H1 (cell line): ENCODE data around the gene BBS1. TPM values are rescaled to one million over a fixed set of nuclear protein-coding genes. Genes with fewer than 3 reads are reported as not detected.

Experiments used
- BACH1 ChIP-seq: IDR thresholded peaks from 2 replicates; pipeline ENCODE4 v1.6.1; 2012; ENCODE audit warnings: low read length, improper control_type of control experiment
- CHD2 ChIP-seq: IDR thresholded peaks from 2 replicates; pipeline ENCODE4 v1.6.1; 2012; ENCODE audit warnings: low read length, improper control_type of control experiment
- EP300 ChIP-seq, 2 experiments: IDR thresholded peaks; 1 replicate in 1 of 2; 2 replicates in 1 of 2; pipeline ENCODE4 v1.6.1; 2011 to 2012; ENCODE audit warnings: low read depth in 2 of 2, low read length in 2 of 2, mild to moderate bottlenecking in 2 of 2, borderline replicate concordance in 1 of 2, inconsistent platforms in 1 of 2, moderate library complexity in 1 of 2
- GTF2F1 ChIP-seq: IDR thresholded peaks from 2 replicates; pipeline ENCODE4 v1.6.1; 2012; ENCODE audit warnings: low read depth, low read length, improper control_type of control experiment, borderline replicate concordance
- RAD21 ChIP-seq, 2 experiments: IDR thresholded peaks in 1 of 2; conservative IDR thresholded peaks in 1 of 2; 2 replicates each; pipeline ENCODE4 v1.6.1; 2011; ENCODE audit warnings: low read depth in 2 of 2, low read length in 2 of 2, improper control_type of control experiment in 1 of 2, inconsistent platforms in 1 of 2, mild to moderate bottlenecking in 1 of 2, moderate library complexity in 1 of 2
- SIN3A ChIP-seq, 2 experiments: IDR thresholded peaks in 1 of 2; conservative IDR thresholded peaks in 1 of 2; 2 replicates each; pipeline ENCODE4 v1.6.1; 2011 to 2012; ENCODE audit warnings: low read length in 2 of 2, improper control_type of control experiment in 1 of 2, low read depth in 1 of 2, mild to moderate bottlenecking in 1 of 2
- SIRT6 ChIP-seq: IDR thresholded peaks from one replicate; pipeline ENCODE4 v1.7.1; 2012; ENCODE audit warnings: low read length, inconsistent platforms
- SP1 ChIP-seq: IDR thresholded peaks from 2 replicates; pipeline ENCODE4 v1.6.1; 2011; ENCODE audit warnings: low read depth, low read length
- SP2 ChIP-seq: IDR thresholded peaks from 2 replicates; pipeline ENCODE4 v1.6.1; 2012; ENCODE audit warnings: mild to moderate bottlenecking, low read length, inconsistent platforms
- SUZ12 ChIP-seq: fragments of 200-600 bp; sonication (generic); IDR thresholded peaks from 2 replicates; pipeline ENCODE4 v1.6.1; 2012; ENCODE audit warnings: mild to moderate bottlenecking, inconsistent platforms, low read length, moderate library complexity, mixed read lengths
- TBP ChIP-seq: IDR thresholded peaks from 2 replicates; pipeline ENCODE4 v1.6.1; 2011; ENCODE audit warnings: low read depth, low read length, improper control_type of control experiment
- polyA plus RNA-seq, 7 experiments: library from polyadenylated mRNA; depleted of rRNA in 3 of 7; stranded (reverse) in 5 of 7; unstranded in 2 of 7; fragments of >200 nt in 5 of 7; fragments of 200-250 nt in 2 of 7; gene quantifications; 1 replicate in 5 of 7; 2 replicates in 1 of 7; 4 replicates in 1 of 7; pipeline versions ENCODE4 v1.2.1 to v1.2.3, GENCODE V29; 2011 to 2013; ENCODE audit warnings: missing spikeins in 2 of 7, mixed read lengths in 2 of 7
- total RNA-seq: library from RNA; stranded (reverse); fragmentation: NEBNext Ultra II Directional; extraction: Animal tissue kit (Norgen Biotek cat#: 25700); gene quantifications from 2 replicates; pipeline ENCODE4 v1.2.1, GENCODE V29; 2021
- TF ChIP-seq, protein P1 (sequence below): IDR thresholded peaks from 2 replicates; pipeline ENCODE4 v1.6.1; 2012; ENCODE audit warnings: low read length, inconsistent platforms
- TF ChIP-seq, protein P2 (sequence below): IDR thresholded peaks from 2 replicates; pipeline ENCODE4 v1.6.1; 2012; ENCODE audit warnings: inconsistent platforms

Gene BBS1
- total and polyA plus RNA-seq, 2 of the 8 experiments (the other 6 are each of a cell fraction or from before 2014, with no cell fraction given), result 19.1 to 19.5 TPM

DNA sequence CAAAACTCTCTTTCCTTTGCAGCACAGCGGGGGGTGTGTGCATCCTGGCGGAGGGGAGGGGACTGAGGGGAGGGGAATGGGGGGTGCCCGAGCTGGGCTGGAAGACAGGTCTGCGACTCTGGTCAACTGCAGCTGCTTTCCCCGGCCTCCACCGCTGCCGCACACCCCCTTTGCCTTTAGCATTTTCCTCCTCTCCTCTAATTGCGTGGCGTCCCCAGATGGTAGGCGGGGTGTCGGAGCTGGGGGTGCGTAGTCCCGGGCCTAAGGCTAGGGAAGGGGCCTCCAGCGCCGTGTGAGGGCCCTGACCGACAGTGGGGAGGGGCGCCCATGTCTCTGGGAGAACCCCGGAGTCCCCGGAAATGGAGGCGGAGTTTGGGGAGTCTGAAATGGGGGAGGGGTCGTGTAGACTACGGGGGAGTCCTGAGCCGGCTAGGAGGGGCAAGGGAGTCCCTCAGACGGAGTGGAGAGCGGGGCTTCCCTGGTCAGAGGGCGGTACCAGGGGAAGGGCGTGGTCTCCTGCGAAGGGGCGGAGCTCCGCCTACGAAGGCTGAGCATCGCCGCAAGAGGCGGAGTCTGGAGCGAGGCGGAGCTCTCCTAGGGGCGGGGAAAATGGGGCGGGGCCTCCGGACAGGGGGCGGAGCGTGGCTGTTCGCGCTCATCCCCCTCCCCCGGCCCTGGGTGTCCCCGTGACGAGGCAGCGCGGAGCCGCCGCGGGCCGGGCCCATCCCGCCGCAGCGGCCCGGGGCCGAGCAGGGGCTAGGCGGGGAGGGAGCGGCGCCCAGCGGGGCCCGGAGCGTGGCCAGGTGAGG is 44.0 kb upstream of the BBS1 start, which contains the start of gene PELI3 (continued):
- TF ChIP-seq, protein P1, sequence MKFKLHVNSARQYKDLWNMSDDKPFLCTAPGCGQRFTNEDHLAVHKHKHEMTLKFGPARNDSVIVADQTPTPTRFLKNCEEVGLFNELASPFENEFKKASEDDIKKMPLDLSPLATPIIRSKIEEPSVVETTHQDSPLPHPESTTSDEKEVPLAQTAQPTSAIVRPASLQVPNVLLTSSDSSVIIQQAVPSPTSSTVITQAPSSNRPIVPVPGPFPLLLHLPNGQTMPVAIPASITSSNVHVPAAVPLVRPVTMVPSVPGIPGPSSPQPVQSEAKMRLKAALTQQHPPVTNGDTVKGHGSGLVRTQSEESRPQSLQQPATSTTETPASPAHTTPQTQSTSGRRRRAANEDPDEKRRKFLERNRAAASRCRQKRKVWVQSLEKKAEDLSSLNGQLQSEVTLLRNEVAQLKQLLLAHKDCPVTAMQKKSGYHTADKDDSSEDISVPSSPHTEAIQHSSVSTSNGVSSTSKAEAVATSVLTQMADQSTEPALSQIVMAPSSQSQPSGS, result no peak
- no peak for TF ChIP-seq BACH1
- TF ChIP-seq SIN3A (conservative IDR thresholded peaks at IDR 0.05 in 1 of 2, IDR thresholded peaks at IDR 0.05 in 1 of 2; ENCODE audit: low read depth in 1 of 2, low read length in 2 of 2), result peak; percentile 9 to 23; a peak in 1 of 4 replicates
- TF ChIP-seq GTF2F1, result no peak
- TF ChIP-seq, protein P2, sequence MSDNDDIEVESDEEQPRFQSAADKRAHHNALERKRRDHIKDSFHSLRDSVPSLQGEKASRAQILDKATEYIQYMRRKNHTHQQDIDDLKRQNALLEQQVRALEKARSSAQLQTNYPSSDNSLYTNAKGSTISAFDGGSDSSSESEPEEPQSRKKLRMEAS, result no peak
- no peak for TF ChIP-seq TBP
- no peak for TF ChIP-seq CHD2
- no peak for TF ChIP-seq SIRT6
- peak; percentile 60; the same call in 1 of the 2 replicates for TF ChIP-seq SP1
- TF ChIP-seq RAD21 (IDR thresholded peaks at IDR 0.05 in 1 of 2, conservative IDR thresholded peaks at IDR 0.05 in 1 of 2; ENCODE audit: low read depth in 2 of 2, low read length in 2 of 2), result peak in 1 of 2 experiments; percentile 12; a peak in 1 of 4 replicates
- no peak for TF ChIP-seq EP300 (IDR thresholded peaks at IDR 0.05; ENCODE audit: borderline replicate concordance in 1 of 2, low read depth in 2 of 2, low read length in 2 of 2)
- TF ChIP-seq SUZ12, result no peak
- TF ChIP-seq SP2, result no peak
